ENCODE measurements around the gene EPHB4.

EPHB4 gene

GRCh38 chr7:100786323-100786722 lies 41.0 kb downstream of the EPHB4 start:
- DNase-seq (ENCODE audit: low read depth), result no peak
- H3K4me3 ChIP-seq (ENCODE audit: low read depth, low read length), result no peak overlapping the region
- TF ChIP-seq MAX (IDR thresholded peaks at IDR 0.05; ENCODE audit: low read depth, low read length) (no peak), MYC (IDR thresholded peaks at IDR 0.05; ENCODE audit: low read depth, low read length) (no peak), POLR2A (IDR thresholded peaks at IDR 0.05; ENCODE audit: extremely low read depth, insufficient read length) (no peak), CTCF (IDR thresholded peaks at IDR 0.05; ENCODE audit: low read depth, low read length) (no peak)

- TF ChIP-seq POLR2A (IDR thresholded peaks at IDR 0.05; ENCODE audit: extremely low read depth, insufficient read length) (no peak), MYC (IDR thresholded peaks at IDR 0.05; ENCODE audit: low read depth, low read length) (no peak), CTCF (IDR thresholded peaks at IDR 0.05; ENCODE audit: low read depth, low read length) (no peak), MAX (IDR thresholded peaks at IDR 0.05; ENCODE audit: low read depth, low read length) (no peak)
- DNase-seq (ENCODE audit: low read depth), result no peak
- no peak overlapping the region for H3K4me3 ChIP-seq (ENCODE audit: low read depth, low read length)
Measured at GRCh38 chr7:100785878-100786277, 41.4 kb downstream of the EPHB4 start.

- no peak overlapping the region for H3K4me3 ChIP-seq (ENCODE audit: low read depth, low read length)
- TF ChIP-seq CTCF (IDR thresholded peaks at IDR 0.05; ENCODE audit: low read depth, low read length), result no peak
- no peak for TF ChIP-seq MAX (IDR thresholded peaks at IDR 0.05; ENCODE audit: low read depth, low read length)
- TF ChIP-seq POLR2A (IDR thresholded peaks at IDR 0.05; ENCODE audit: extremely low read depth, insufficient read length), result no peak
- TF ChIP-seq MYC (IDR thresholded peaks at IDR 0.05; ENCODE audit: low read depth, low read length), result no peak
- DNase-seq (ENCODE audit: low read depth), result no peak
Measured at GRCh38 chr7:100783804-100784203, 43.5 kb downstream of the EPHB4 start.

- no peak for TF ChIP-seq MAX (IDR thresholded peaks at IDR 0.05; ENCODE audit: low read depth, low read length)
- no peak for TF ChIP-seq CTCF (IDR thresholded peaks at IDR 0.05; ENCODE audit: low read depth, low read length)
- no peak for TF ChIP-seq MYC (IDR thresholded peaks at IDR 0.05; ENCODE audit: low read depth, low read length)
- no peak for TF ChIP-seq POLR2A (IDR thresholded peaks at IDR 0.05; ENCODE audit: extremely low read depth, insufficient read length)
- no peak for DNase-seq (ENCODE audit: low read depth)
- H3K4me3 ChIP-seq (ENCODE audit: low read depth, low read length), result no peak overlapping the region
Measured at GRCh38 chr7:100781255-100781654, 46.1 kb downstream of the EPHB4 start.

- TF ChIP-seq MAX (IDR thresholded peaks at IDR 0.05; ENCODE audit: low read depth, low read length) (no peak), CTCF (IDR thresholded peaks at IDR 0.05; ENCODE audit: low read depth, low read length) (no peak), MYC (IDR thresholded peaks at IDR 0.05; ENCODE audit: low read depth, low read length) (no peak), POLR2A (IDR thresholded peaks at IDR 0.05; ENCODE audit: extremely low read depth, insufficient read length) (no peak)
- no peak overlapping the region for H3K4me3 ChIP-seq (ENCODE audit: low read depth, low read length)
- DNase-seq (ENCODE audit: low read depth), result no peak
Measured at GRCh38 chr7:100779359-100779758, 48.0 kb downstream of the EPHB4 start.
